GM18519 (cell line): Measurements from ENCODE around the gene RAPGEF6.
"Not testable (repeated sequence)": the region's sequence is repeated elsewhere in the genome, so short reads cannot be mapped to it uniquely, and the experiment has no call there.

Experiments used
- ATAC-seq: cut with Tn5 transposase; IDR thresholded peaks from one replicate; pipeline ENCODE4 v1.9.1; 2021; ENCODE audit warnings: mild to moderate bottlenecking, moderate library complexity; ENCODE audit not compliant: unreplicated experiment, low FRiP score

RAPGEF6 gene

GRCh38 chr5:131644822-131645221, 9.8 kb upstream of the RAPGEF6 start:
- ATAC-seq = no peak

GRCh38 chr5:131644370-131644769, 9.3 kb upstream of the RAPGEF6 start:
- no peak for ATAC-seq

- ATAC-seq = no peak
Observed at GRCh38 chr5:131641494-131641893, 6.5 kb upstream of the RAPGEF6 start.

- ATAC-seq = peak; percentile 63
Observed at GRCh38 chr5:131640043-131640856, 5.2 kb upstream of the RAPGEF6 start.

- no peak for ATAC-seq
Observed at GRCh38 chr5:131639148-131639547, 4.1 kb upstream of the RAPGEF6 start.

DNA sequence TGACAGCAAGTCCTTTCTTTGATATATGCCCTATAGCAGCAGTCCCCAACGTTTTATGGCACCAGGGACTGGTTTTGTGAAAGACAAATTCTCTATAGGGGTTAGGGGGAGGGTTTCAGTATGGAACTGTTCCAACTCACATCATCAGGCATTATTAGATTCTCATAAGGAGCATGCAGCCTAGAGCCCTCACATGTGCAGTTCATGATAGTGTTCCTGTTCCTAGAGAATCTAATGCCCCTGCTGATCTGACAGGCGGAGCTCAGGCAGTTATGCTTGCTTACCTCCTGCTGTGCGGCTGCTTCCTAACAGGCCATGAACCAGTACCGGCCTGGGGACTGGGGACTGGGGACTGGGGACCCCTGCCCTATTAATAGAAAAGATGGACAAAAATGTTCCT, 2.7 kb upstream of the RAPGEF6 start:
- ATAC-seq = no peak

- no peak for ATAC-seq
Observed at GRCh38 chr5:131635684-131636572, 899 bp upstream of the RAPGEF6 start.

DNA sequence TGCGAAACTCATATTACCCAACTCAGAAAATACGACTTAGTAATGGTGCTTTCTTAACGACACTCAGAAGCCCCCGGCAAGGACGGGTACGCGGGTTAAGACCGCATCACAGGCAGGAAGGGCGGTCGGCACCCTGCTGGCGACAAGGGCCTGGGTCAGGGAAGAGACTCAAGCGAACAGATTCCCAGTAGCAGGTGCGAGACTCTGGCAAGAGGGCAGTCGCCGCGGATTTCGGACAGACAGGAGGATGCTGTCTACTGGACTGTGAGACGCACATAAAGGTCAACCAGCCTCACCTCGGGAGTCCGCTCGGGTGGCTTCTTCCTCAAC, 398 bp downstream of the RAPGEF6 start:
- peak; percentile 17 for ATAC-seq

DNA sequence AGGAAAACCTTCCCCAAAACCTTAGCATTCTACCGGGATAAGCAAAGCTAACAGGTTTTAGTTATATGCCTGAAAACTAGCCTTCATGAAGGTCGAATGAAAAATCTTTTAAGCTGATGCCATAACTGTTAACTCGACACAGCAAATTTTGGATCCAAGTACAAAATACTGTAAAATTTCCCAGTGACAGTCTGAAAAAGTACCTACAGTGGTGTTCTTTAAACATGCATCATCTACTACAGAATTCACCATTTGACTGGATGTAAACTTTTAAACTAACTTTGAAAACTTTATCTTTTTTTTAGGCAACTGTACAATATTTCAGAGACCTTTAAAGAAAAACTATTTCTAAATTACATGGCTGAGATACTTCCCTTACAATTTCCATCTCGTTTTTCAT, 791 bp downstream of the RAPGEF6 start:
- no peak for ATAC-seq

- ATAC-seq = no peak
Observed at GRCh38 chr5:131633830-131634229, 1.2 kb downstream of the RAPGEF6 start.

DNA sequence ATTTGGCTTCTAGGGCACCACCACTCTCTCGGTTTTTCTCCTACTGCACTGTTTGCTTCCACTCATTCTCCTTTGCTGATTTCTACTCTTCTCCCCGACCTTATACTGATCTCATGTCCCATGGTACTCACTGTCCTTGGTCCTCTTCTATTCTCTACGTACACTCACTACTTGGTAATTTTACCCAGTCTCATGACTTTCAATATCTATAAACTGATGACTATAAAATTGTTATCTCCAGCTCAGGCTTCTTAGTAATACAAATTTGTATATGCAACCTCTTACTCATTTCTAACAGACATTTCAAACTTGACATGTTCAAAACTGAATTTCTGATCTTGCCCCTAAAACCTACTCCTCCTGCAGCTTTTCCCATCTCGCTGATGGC, 4.1 kb downstream of the RAPGEF6 start:
- no peak for ATAC-seq

DNA sequence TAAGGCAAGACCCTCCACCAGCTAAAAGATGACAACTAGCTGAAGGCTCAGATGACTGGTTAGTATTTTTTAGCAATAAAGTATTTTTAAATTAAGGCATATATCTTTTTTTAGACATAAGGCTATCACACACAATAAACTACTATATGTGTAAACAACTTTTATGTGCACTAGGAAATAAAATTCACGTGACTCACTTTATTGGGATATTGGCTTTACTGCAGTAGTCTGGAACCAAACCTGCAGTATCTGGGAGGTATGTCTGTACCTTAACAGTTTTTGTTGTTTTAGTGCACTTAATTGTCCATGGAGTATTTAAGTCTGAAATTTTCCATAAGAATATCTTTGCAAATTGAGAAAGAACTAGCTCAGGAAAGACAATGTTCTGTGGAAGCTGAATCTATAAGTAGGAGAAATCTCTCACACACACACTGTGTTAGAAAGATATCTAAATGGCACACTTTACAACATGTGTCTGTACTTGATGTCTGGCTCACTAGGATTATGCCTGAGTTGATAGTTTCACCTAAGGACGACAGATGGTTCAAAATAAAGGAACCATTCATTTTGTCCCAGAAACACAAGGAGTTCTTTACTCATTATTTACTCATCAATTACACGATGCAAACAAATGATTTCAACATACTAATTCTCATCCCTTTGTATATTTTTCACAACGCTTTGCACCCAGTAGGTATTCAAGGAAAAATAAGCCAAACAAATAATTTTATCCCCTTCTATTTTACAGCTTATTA, 4.6 kb downstream of the RAPGEF6 start:
- ATAC-seq = no peak

GRCh38 chr5:131628990-131629389, 6.0 kb downstream of the RAPGEF6 start:
- no peak for ATAC-seq

- ATAC-seq = no peak
Observed at GRCh38 chr5:131627207-131627865, 7.7 kb downstream of the RAPGEF6 start.

GRCh38 chr5:131622633-131623032, 12.4 kb downstream of the RAPGEF6 start:
- ATAC-seq = no peak

DNA sequence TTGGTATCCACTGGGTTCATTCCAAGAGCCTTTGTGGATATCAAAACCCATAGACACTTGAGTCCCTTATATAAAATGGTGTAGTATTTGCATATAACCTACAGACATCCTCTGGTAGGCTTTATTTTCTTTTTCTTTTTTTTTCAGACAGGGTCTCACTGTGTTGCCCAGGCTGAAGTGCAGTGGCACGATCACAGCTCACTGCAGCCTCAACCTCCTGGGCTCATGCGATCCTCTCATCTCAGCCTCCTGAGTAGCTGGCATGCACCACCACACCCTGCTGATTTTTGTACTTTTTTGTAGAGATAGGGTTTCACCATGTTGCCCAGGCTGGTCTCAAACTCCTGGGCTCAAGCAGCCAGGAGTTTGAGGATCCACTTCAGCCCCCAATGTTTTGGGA, 13.9 kb downstream of the RAPGEF6 start:
- not testable (repeated sequence) for ATAC-seq

DNA sequence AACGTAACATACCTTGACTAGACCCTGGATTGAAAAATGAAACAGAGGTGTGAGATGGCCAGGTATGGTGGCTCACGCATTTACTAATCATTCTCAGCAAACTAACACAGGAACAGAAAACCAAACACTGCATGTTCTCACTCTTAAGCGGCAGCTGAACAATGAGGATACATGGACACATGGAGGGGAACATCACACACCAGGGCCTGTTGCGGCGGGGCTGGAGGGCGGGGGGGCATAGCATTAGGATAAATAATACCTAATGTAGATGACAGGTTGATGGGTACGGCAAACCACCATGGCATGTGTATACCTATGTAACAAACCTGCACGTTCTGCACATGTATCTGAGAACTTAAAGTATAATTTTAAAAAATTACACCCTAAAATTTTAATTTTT, 15.9 kb downstream of the RAPGEF6 start:
- ATAC-seq = no peak

- ATAC-seq = no peak
Observed at GRCh38 chr5:131617140-131617822, 17.7 kb downstream of the RAPGEF6 start.

- no peak for ATAC-seq
Observed at GRCh38 chr5:131615957-131616356, 19.1 kb downstream of the RAPGEF6 start.

DNA sequence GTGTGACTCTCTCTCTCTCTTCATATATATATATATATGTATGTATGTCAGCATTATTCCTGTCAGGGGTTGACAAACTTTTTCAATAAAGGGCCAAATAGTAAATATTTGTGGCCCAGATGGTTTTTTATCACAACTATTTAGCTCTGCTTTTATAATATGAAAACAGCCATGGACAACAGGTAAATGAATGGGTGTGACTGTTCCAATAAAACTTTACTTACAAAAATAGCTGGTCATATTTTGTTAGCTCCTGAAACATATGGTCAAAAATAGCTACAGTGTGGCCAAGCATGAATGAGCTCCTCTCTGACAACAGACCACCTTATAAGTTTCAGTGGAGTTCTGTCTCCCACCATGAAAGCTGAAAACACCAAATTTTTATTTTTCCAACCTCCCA, 21.6 kb downstream of the RAPGEF6 start:
- no peak for ATAC-seq
